ENCODE measurements around the gene MACROD2.

The MACROD2 gene

DNA sequence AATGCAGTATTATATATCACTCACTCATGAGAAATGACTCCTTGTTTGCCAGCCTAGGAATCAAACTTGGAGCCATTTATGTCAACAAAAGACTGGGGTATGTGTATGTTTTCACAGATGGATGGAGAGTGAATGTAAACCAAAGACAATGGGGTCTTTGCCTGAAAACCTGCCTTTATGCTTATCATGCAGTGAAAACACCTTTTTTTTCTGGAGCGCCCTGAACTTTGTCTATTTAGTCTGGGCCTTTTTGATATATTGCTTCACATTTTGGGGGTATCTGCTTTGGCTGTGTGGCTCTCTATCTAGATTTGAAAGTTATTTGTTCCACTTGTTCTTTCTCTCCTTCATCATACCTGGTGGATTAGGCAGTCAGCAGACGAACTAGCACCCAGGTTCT, 1190.6 kb downstream of the MACROD2 start:
- H3K4me3 ChIP-seq (ENCODE audit: insufficient read depth, low read length, poor library complexity, severe bottlenecking): no peak overlapping the region
- no peaks in the 10 kb centered on the region for H3K36me3 ChIP-seq (ENCODE audit: low read length)
- no peaks in the 10 kb centered on the region for H3K79me2 ChIP-seq (ENCODE audit: insufficient read depth, low read length)
- no peak overlapping the region for H3K9ac ChIP-seq (ENCODE audit: low read length)
- no peaks in the 10 kb centered on the region for H3F3A ChIP-seq (ENCODE audit: insufficient read depth)
- no peaks in the 10 kb centered on the region for H3K9me3 ChIP-seq (ENCODE audit: insufficient read depth, low read length)
- H3K4me2 ChIP-seq (ENCODE audit: low read depth, low read length, poor library complexity, severe bottlenecking): no peak overlapping the region
- no peak overlapping the region for H3K27ac ChIP-seq (ENCODE audit: low read depth, low read length)
- TF ChIP-seq EZH2phosphoT487 (conservative IDR thresholded peaks at IDR 0.05; ENCODE audit: low read length): no peak
- TF ChIP-seq, protein P1, sequence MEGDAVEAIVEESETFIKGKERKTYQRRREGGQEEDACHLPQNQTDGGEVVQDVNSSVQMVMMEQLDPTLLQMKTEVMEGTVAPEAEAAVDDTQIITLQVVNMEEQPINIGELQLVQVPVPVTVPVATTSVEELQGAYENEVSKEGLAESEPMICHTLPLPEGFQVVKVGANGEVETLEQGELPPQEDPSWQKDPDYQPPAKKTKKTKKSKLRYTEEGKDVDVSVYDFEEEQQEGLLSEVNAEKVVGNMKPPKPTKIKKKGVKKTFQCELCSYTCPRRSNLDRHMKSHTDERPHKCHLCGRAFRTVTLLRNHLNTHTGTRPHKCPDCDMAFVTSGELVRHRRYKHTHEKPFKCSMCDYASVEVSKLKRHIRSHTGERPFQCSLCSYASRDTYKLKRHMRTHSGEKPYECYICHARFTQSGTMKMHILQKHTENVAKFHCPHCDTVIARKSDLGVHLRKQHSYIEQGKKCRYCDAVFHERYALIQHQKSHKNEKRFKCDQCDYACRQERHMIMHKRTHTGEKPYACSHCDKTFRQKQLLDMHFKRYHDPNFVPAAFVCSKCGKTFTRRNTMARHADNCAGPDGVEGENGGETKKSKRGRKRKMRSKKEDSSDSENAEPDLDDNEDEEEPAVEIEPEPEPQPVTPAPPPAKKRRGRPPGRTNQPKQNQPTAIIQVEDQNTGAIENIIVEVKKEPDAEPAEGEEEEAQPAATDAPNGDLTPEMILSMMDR (IDR thresholded peaks at IDR 0.05; ENCODE audit: insufficient read depth, low read length, poor library complexity, severe bottlenecking): no peak
- H2AFZ ChIP-seq (ENCODE audit: low read depth, low read length, severe bottlenecking): no peak overlapping the region
- no peaks in the 10 kb centered on the region for H4K20me1 ChIP-seq (ENCODE audit: low read depth, low read length)
- H3K9me2 ChIP-seq (replicated peaks; ENCODE audit: insufficient read depth, low read length): no peaks in the 10 kb centered on the region
- no peaks in the 10 kb centered on the region for H3K27me3 ChIP-seq (ENCODE audit: low read length)

DNA sequence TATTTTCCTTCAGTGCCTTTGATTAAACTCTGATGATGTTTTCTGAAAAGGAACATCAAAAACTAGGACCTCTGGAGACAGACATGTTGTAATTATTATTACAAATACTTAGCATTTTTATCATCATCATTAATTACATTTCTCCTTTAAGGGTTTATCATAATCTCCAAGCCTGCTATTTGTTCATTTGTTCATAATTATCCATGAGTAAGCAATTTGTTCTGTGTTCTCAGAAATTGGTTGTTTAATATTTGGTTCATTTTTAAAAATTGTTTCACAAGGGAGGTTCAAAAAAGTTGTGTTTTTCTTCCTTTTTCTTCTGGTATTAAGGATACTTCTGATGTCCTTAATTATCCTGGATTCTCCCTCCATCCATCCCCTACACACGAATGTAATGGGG, 1192.3 kb downstream of the MACROD2 start:
- H3K9ac ChIP-seq (ENCODE audit: low read length): no peak overlapping the region
- H4K20me1 ChIP-seq (ENCODE audit: low read depth, low read length): no peaks in the 10 kb centered on the region
- H3K4me3 ChIP-seq (ENCODE audit: insufficient read depth, low read length, poor library complexity, severe bottlenecking): no peak overlapping the region
- no peak overlapping the region for H3K4me2 ChIP-seq (ENCODE audit: low read depth, low read length, poor library complexity, severe bottlenecking)
- H3K36me3 ChIP-seq (ENCODE audit: low read length): no peaks in the 10 kb centered on the region
- no peak for TF ChIP-seq EZH2phosphoT487 (conservative IDR thresholded peaks at IDR 0.05; ENCODE audit: low read length)
- TF ChIP-seq, protein P1 (IDR thresholded peaks at IDR 0.05; ENCODE audit: insufficient read depth, low read length, poor library complexity, severe bottlenecking): no peak
- H3K27me3 ChIP-seq (ENCODE audit: low read length): no peaks in the 10 kb centered on the region
- no peak overlapping the region for H2AFZ ChIP-seq (ENCODE audit: low read depth, low read length, severe bottlenecking)
- no peaks in the 10 kb centered on the region for H3K9me2 ChIP-seq (replicated peaks; ENCODE audit: insufficient read depth, low read length)
- H3F3A ChIP-seq (ENCODE audit: insufficient read depth): no peaks in the 10 kb centered on the region
- no peaks in the 10 kb centered on the region for H3K9me3 ChIP-seq (ENCODE audit: insufficient read depth, low read length)
- no peaks in the 10 kb centered on the region for H3K79me2 ChIP-seq (ENCODE audit: insufficient read depth, low read length)
- no peak overlapping the region for H3K27ac ChIP-seq (ENCODE audit: low read depth, low read length)

DNA sequence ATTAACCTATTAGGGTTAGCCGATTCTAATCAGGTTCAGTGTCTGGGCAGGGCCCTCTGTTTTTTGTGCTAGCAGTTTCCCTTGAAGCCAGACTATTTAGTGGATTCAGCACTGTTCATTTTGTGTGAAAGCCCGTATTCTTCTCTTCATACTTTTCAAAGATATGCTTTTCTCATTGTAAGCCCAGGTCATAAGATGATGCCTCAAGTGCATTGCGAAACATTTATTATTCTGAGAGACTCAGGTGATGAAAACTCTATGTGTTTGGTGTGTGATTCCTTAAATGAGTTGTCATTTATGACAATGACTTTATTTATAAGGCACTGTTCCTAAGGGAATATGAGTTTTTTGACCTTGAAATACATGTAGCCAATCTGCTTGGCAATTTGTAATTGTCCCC, 1193.1 kb downstream of the MACROD2 start:
- Histone ChIP-seq H3K4me3 (ENCODE audit: insufficient read depth, low read length, poor library complexity, severe bottlenecking) (no peak overlapping the region), H3K4me2 (ENCODE audit: low read depth, low read length, poor library complexity, severe bottlenecking) (no peak overlapping the region)

More for the DNA sequence above, 1193.1 kb downstream of the MACROD2 start:
- Histone ChIP-seq H3K9me3 (ENCODE audit: insufficient read depth, low read length) (no peaks in the 10 kb centered on the region), H2AFZ (ENCODE audit: low read depth, low read length, severe bottlenecking) (no peak overlapping the region), H3K36me3 (ENCODE audit: low read length) (no peaks in the 10 kb centered on the region), H4K20me1 (ENCODE audit: low read depth, low read length) (no peaks in the 10 kb centered on the region), H3K27ac (ENCODE audit: low read depth, low read length) (no peak overlapping the region), H3K79me2 (ENCODE audit: insufficient read depth, low read length) (no peaks in the 10 kb centered on the region), H3K27me3 (ENCODE audit: low read length) (no peaks in the 10 kb centered on the region), H3F3A (ENCODE audit: insufficient read depth) (no peaks in the 10 kb centered on the region), H3K9me2 (replicated peaks; ENCODE audit: insufficient read depth, low read length) (no peaks in the 10 kb centered on the region), H3K9ac (ENCODE audit: low read length) (no peak overlapping the region)
- TF ChIP-seq, protein P1 (IDR thresholded peaks at IDR 0.05; ENCODE audit: insufficient read depth, low read length, poor library complexity, severe bottlenecking): no peak
- TF ChIP-seq EZH2phosphoT487 (conservative IDR thresholded peaks at IDR 0.05; ENCODE audit: low read length): no peak
